Mucosa of stomach (tissue), 1 donor: ENCODE measurements around the gene METRN.

Source experiments
- H3K27me3 ChIP-seq: one replicate; pipeline ENCODE4 v1.7.0; 2013; ENCODE audit warnings: mild to moderate bottlenecking, low read length; ENCODE audit not compliant: control insufficient read depth, insufficient read depth
- H3K36me3 ChIP-seq: one replicate; pipeline ENCODE4 v1.7.0; 2013; ENCODE audit warnings: low read length; ENCODE audit not compliant: control insufficient read depth, insufficient read depth
- H3K4me1 ChIP-seq: one replicate; pipeline ENCODE4 v1.7.0; 2013; ENCODE audit warnings: mild to moderate bottlenecking, low read length; ENCODE audit not compliant: control insufficient read depth, insufficient read depth
- H3K4me3 ChIP-seq: one replicate; pipeline ENCODE4 v1.7.0; 2013; ENCODE audit warnings: low read length
- H3K9ac ChIP-seq: one replicate; pipeline ENCODE4 v1.7.0; 2013; ENCODE audit warnings: mild to moderate bottlenecking, low read length, moderate library complexity
- H3K9me3 ChIP-seq: one replicate; pipeline ENCODE4 v1.7.0; 2013; ENCODE audit warnings: mild to moderate bottlenecking, low read length, moderate library complexity; ENCODE audit not compliant: control insufficient read depth
- donor health status: Pancreatic carcinoma.

METRN gene

GRCh38 chr16:714558-715476 lies at the start of gene METRN:
METRN (plus strand) TSS chr16:715118; CDS start chr16:715290, 172 bp downstream.
- Histone ChIP-seq H3K27me3 (peaks cover 42% of the 10 kb centered on the region), H3K9ac (peak within 1 kb of the TSS; percentile 3), H3K4me3 (no peak within 1 kb of the TSS), H3K9me3 (no peaks in the 10 kb centered on the region), H3K4me1 (peaks cover 31% of the 10 kb centered on the region), H3K36me3 (no peaks in the 10 kb centered on the region)

GRCh38 chr16:666572-666971 lies 48.3 kb upstream of the METRN start:
- H3K4me3 ChIP-seq = no peak overlapping the region
- H3K9ac ChIP-seq = no peak overlapping the region
- no peaks in the 10 kb centered on the region for H3K27me3 ChIP-seq
- peaks cover 16% of the 10 kb centered on the region for H3K4me1 ChIP-seq
- peaks cover 6% of the 10 kb centered on the region for H3K36me3 ChIP-seq
- no peaks in the 10 kb centered on the region for H3K9me3 ChIP-seq

GRCh38 chr16:667113-667779 lies 47.7 kb upstream of the METRN start:
- Histone ChIP-seq H3K9ac (peak overlapping the region; percentile 81), H3K36me3 (peaks cover 6% of the 10 kb centered on the region), H3K9me3 (no peaks in the 10 kb centered on the region), H3K27me3 (no peaks in the 10 kb centered on the region), H3K4me1 (peaks cover 15% of the 10 kb centered on the region), H3K4me3 (no peak overlapping the region)

GRCh38 chr16:667780-668518 lies 47.0 kb upstream of the METRN start, which contains the start of gene RHOT2:
RHOT2 (plus strand) TSS chr16:668132; CDS start chr16:668200, 68 bp downstream.
- Histone ChIP-seq H3K9me3 (no peaks in the 10 kb centered on the region), H3K4me3 (peak within 1 kb of the TSS; percentile 67), H3K9ac (peak within 1 kb of the TSS; percentile 81), H3K27me3 (no peaks in the 10 kb centered on the region), H3K4me1 (peaks cover 15% of the 10 kb centered on the region), H3K36me3 (peaks cover 6% of the 10 kb centered on the region)

GRCh38 chr16:668519-669171 lies 46.3 kb upstream of the METRN start:
- Histone ChIP-seq H3K4me1 (peaks cover 15% of the 10 kb centered on the region), H3K9ac (peak overlapping the region; percentile 81), H3K9me3 (no peaks in the 10 kb centered on the region), H3K36me3 (peaks cover 6% of the 10 kb centered on the region), H3K4me3 (peak overlapping the region; percentile 67), H3K27me3 (no peaks in the 10 kb centered on the region)

GRCh38 chr16:669666-670065 lies 45.3 kb upstream of the METRN start:
- Histone ChIP-seq H3K27me3 (no peaks in the 10 kb centered on the region), H3K4me1 (peaks cover 19% of the 10 kb centered on the region), H3K9me3 (no peaks in the 10 kb centered on the region), H3K36me3 (peaks cover 6% of the 10 kb centered on the region), H3K4me3 (no peak overlapping the region), H3K9ac (no peak overlapping the region)

GRCh38 chr16:670485-671352 lies 44.2 kb upstream of the METRN start:
- Histone ChIP-seq H3K27me3 (peaks cover 6% of the 10 kb centered on the region), H3K36me3 (peaks cover 6% of the 10 kb centered on the region), H3K4me1 (peaks cover 26% of the 10 kb centered on the region), H3K9ac (no peak overlapping the region), H3K4me3 (no peak overlapping the region), H3K9me3 (no peaks in the 10 kb centered on the region)

- no peaks in the 10 kb centered on the region for H3K9me3 ChIP-seq
- no peak overlapping the region for H3K4me3 ChIP-seq
- H3K27me3 ChIP-seq = peaks cover 6% of the 10 kb centered on the region
- H3K4me1 ChIP-seq = peaks cover 32% of the 10 kb centered on the region
- no peak overlapping the region for H3K9ac ChIP-seq
- H3K36me3 ChIP-seq = peaks cover 6% of the 10 kb centered on the region
Measured at GRCh38 chr16:671353-672131, 43.4 kb upstream of the METRN start.

GRCh38 chr16:672371-672770 lies 42.5 kb upstream of the METRN start:
- Histone ChIP-seq H3K9ac (no peak overlapping the region), H3K36me3 (peaks cover 6% of the 10 kb centered on the region), H3K9me3 (no peaks in the 10 kb centered on the region), H3K4me1 (peaks cover 39% of the 10 kb centered on the region), H3K27me3 (peaks cover 6% of the 10 kb centered on the region), H3K4me3 (no peak overlapping the region)

- Histone ChIP-seq H3K4me1 (peaks cover 38% of the 10 kb centered on the region), H3K27me3 (peaks cover 6% of the 10 kb centered on the region), H3K36me3 (peaks cover 6% of the 10 kb centered on the region), H3K9ac (no peak overlapping the region), H3K4me3 (no peak overlapping the region), H3K9me3 (no peaks in the 10 kb centered on the region)
Measured at GRCh38 chr16:672851-673250, 42.1 kb upstream of the METRN start.
